OCI-LY1 (cell line): ENCODE data around the gene RAB22A.
A peak's percentile ranks its signal among the peaks of the same experiment; 100 is the strongest.

Source experiments
- H2AFZ ChIP-seq: fragments of 200-600 bp; sonication (generic), shearing (Covaris generic); 2 replicates; pipeline ENCODE4 v1.6.0; 2014; ENCODE audit warnings: antibody characterized with exemption, mild to moderate bottlenecking, low read length
- H3F3A ChIP-seq: fragments of 200-600 bp; sonication (generic), shearing (Covaris generic); 2 replicates; pipeline ENCODE4 v1.6.0; 2014; ENCODE audit warnings: mild to moderate bottlenecking, antibody characterized with exemption, low read length, moderate library complexity; ENCODE audit not compliant: insufficient read depth
- H3K27ac ChIP-seq: fragments of 200-600 bp; sonication (generic); 2 replicates; pipeline ENCODE4 v1.5.1; 2014; ENCODE audit warnings: low read length, mixed run types, mild to moderate bottlenecking, low read depth; ENCODE audit not compliant: poor library complexity, severe bottlenecking
- H3K27me3 ChIP-seq: fragments of 200-600 bp; sonication (generic); 2 replicates; pipeline ENCODE4 v1.6.0; 2014; ENCODE audit warnings: antibody characterized with exemption, mild to moderate bottlenecking, low read length, moderate library complexity; ENCODE audit not compliant: insufficient read depth
- H3K36me3 ChIP-seq: fragments of 200-600 bp; sonication (generic); 2 replicates; pipeline ENCODE4 v1.6.1; 2014; ENCODE audit warnings: mild to moderate bottlenecking, antibody characterized with exemption, low read length, moderate library complexity, mixed read lengths; ENCODE audit not compliant: insufficient read depth
- H3K4me1 ChIP-seq: fragments of 200-600 bp; sonication (generic); 2 replicates; pipeline ENCODE4 v1.5.1; 2014; ENCODE audit warnings: mild to moderate bottlenecking, low read length, moderate library complexity; ENCODE audit not compliant: insufficient read depth, severe bottlenecking
- H3K4me2 ChIP-seq: fragments of 200-600 bp; sonication (generic), shearing (Covaris generic); 2 replicates; pipeline ENCODE4 v1.6.1; 2014; ENCODE audit warnings: low read length
- H3K4me3 ChIP-seq: fragments of 200-600 bp; sonication (generic); 2 replicates; pipeline ENCODE4 v1.5.1; 2014; ENCODE audit warnings: low read length, low read depth, mild to moderate bottlenecking, mixed read lengths; ENCODE audit not compliant: poor library complexity, severe bottlenecking
- H3K79me2 ChIP-seq: fragments of 200-600 bp; shearing (Covaris generic); 2 replicates; pipeline ENCODE4 v1.6.1; 2016; ENCODE audit warnings: mixed run types, low read length, mixed read lengths; ENCODE audit not compliant: insufficient read depth
- H3K9ac ChIP-seq: fragments of 200-600 bp; sonication (generic), shearing (Covaris generic); 2 replicates; pipeline ENCODE4 v1.6.1; 2014; ENCODE audit warnings: mild to moderate bottlenecking, low read length, mixed read lengths
- H3K9me2 ChIP-seq: fragments of 200-600 bp; sonication (generic), shearing (Covaris generic); 2 replicates; pipeline ENCODE4 v1.6.1; 2014; ENCODE audit warnings: low read depth, mild to moderate bottlenecking, low read length, mixed read lengths
- H3K9me3 ChIP-seq: fragments of 200-600 bp; shearing (Covaris generic); 2 replicates; pipeline ENCODE4 v1.6.1; 2014; ENCODE audit warnings: low read length, mixed read lengths
- H4K20me1 ChIP-seq: fragments of 200-600 bp; sonication (generic), shearing (Covaris generic); 2 replicates; pipeline ENCODE4 v1.6.0; 2016; ENCODE audit warnings: mild to moderate bottlenecking, low read length; ENCODE audit not compliant: insufficient read depth
- EZH2 ChIP-seq: fragments of 200-600 bp; sonication (generic), shearing (Covaris generic); IDR thresholded peaks from 2 replicates; pipeline ENCODE4 v1.8.0; 2017; ENCODE audit warnings: borderline replicate concordance, mixed run types, mild to moderate bottlenecking, antibody characterized with exemption, low read length, moderate library complexity, mixed read lengths
- TF ChIP-seq, protein P1 (sequence below): fragments of 200-600 bp; sonication (generic), shearing (Covaris generic); IDR thresholded peaks from 2 replicates; pipeline ENCODE4 v1.5.1; 2017; ENCODE audit warnings: mild to moderate bottlenecking, antibody characterized with exemption, low read length, moderate library complexity, mixed read lengths

RAB22A gene

DNA sequence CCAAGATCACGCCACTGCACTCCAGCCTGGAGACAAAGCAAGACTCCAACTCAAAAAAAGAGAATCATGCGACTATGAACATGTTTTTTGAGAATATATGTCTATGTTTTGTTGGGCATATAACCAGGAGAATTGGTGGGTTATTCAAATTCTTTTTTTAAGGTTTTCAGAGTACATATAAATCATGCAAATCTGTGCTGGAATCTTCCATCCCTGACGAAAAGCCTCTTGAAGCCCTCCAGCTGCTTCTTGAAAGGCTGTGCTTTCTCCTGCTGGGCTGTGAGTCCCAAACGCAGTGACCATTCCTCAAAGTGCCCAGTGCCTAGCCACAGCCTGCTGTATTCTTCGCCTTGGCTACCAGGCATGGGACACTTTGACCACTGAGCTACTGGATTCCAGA, 9.2 kb upstream of the RAB22A start:
- no peak overlapping the region for H3K9ac ChIP-seq
- H4K20me1 ChIP-seq: no peaks in the 10 kb centered on the region

DNA sequence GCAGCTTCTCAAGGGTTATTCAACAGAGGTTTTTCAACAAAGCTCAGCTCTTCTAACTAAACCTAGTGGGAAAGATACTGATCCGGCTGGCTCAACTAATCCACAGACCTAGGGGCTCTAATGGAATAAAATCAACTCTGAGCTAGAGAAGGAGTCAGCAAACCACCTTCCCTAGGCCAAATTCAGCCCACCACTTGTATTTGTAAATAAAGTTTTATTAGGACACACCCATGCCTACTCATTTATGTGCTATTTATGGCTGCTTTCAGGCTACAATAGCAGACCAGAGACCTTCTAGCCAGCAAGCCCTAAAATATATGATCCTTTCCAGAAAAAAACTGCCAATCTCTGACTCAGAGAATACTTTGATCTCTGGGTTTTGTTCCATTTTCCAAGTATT, 6.0 kb upstream of the RAB22A start:
- Histone ChIP-seq H3K9me3 (no peaks in the 10 kb centered on the region), H3K27me3 (no peaks in the 10 kb centered on the region), H3K9me2 (no peaks in the 10 kb centered on the region), H3K4me1 (peaks cover 31% of the 10 kb centered on the region), H3K4me2 (no peak overlapping the region), H3K9ac (no peak overlapping the region), H3K27ac (no peak overlapping the region), H3K4me3 (no peak overlapping the region), H3F3A (no peaks in the 10 kb centered on the region), H2AFZ (no peak overlapping the region), H3K79me2 (no peaks in the 10 kb centered on the region), H4K20me1 (no peaks in the 10 kb centered on the region), H3K36me3 (peaks cover 7% of the 10 kb centered on the region)
- TF ChIP-seq EZH2: no peak
- TF ChIP-seq, protein P1, sequence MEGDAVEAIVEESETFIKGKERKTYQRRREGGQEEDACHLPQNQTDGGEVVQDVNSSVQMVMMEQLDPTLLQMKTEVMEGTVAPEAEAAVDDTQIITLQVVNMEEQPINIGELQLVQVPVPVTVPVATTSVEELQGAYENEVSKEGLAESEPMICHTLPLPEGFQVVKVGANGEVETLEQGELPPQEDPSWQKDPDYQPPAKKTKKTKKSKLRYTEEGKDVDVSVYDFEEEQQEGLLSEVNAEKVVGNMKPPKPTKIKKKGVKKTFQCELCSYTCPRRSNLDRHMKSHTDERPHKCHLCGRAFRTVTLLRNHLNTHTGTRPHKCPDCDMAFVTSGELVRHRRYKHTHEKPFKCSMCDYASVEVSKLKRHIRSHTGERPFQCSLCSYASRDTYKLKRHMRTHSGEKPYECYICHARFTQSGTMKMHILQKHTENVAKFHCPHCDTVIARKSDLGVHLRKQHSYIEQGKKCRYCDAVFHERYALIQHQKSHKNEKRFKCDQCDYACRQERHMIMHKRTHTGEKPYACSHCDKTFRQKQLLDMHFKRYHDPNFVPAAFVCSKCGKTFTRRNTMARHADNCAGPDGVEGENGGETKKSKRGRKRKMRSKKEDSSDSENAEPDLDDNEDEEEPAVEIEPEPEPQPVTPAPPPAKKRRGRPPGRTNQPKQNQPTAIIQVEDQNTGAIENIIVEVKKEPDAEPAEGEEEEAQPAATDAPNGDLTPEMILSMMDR: no peak

More for the DNA sequence above, 9.2 kb upstream of the RAB22A start:
- H3K9me2 ChIP-seq: no peaks in the 10 kb centered on the region
- H3K36me3 ChIP-seq: peaks cover 5% of the 10 kb centered on the region
- TF ChIP-seq, protein P1: no peak
- TF ChIP-seq EZH2: no peak
- no peaks in the 10 kb centered on the region for H3K79me2 ChIP-seq
- H3K9me3 ChIP-seq: no peaks in the 10 kb centered on the region
- no peak overlapping the region for H3K27ac ChIP-seq
- no peaks in the 10 kb centered on the region for H3K4me1 ChIP-seq
- no peak overlapping the region for H3K4me3 ChIP-seq
- no peak overlapping the region for H3K4me2 ChIP-seq
- no peaks in the 10 kb centered on the region for H3K27me3 ChIP-seq
- no peaks in the 10 kb centered on the region for H3F3A ChIP-seq
- no peak overlapping the region for H2AFZ ChIP-seq

DNA sequence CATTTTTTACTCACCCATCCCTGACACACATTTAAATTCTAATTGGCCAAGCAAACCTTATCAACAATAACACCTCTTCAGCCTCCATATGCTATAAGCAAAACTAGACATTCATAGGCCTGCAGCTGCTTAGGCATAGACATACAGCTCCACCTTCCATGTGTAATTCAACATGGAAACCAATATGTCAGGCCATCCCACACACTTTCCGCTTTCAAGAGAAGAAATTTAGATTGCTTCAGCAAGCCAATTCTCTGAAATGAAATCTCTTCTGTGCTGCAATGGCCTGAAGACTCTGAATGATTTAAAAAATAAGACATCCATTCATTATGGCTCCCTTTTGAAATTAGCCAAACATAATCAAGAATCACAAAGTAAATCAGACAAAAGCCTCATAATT, 4.5 kb upstream of the RAB22A start:
- Histone ChIP-seq H3K79me2 (peaks cover under 1% of the 10 kb centered on the region), H3K9ac (no peak overlapping the region), H3F3A (no peaks in the 10 kb centered on the region), H3K27me3 (no peaks in the 10 kb centered on the region), H3K4me3 (no peak overlapping the region), H4K20me1 (no peaks in the 10 kb centered on the region), H3K27ac (peak overlapping the region; percentile 5), H2AFZ (no peak overlapping the region), H3K9me2 (no peaks in the 10 kb centered on the region), H3K4me1 (peaks cover 37% of the 10 kb centered on the region), H3K9me3 (no peaks in the 10 kb centered on the region), H3K36me3 (peaks cover 7% of the 10 kb centered on the region), H3K4me2 (no peak overlapping the region)
- TF ChIP-seq EZH2: no peak
- TF ChIP-seq, protein P1: no peak
